Stomach (tissue), 9 donors: Measurements from ENCODE around the gene SNTG2. TPM values are rescaled to one million over a fixed set of nuclear protein-coding genes. Genes with fewer than 3 reads are reported as not detected.

Experiments
- DNase-seq, 2 donors: peaks; one replicate each; pipeline versions ENCODE4 v3.0.0 to v3.0.0-alpha.2; 2013 to 2019
- H3K27ac ChIP-seq, 5 donors: fragments of 200-600 bp in 4 of 5; sonication (generic) in 4 of 5; one replicate each; pipeline ENCODE4 v1.5.1; 2013 to 2019; ENCODE audit warnings: mild to moderate bottlenecking in 1 of 5, moderate library complexity in 1 of 5
- H3K27me3 ChIP-seq, 3 donors: fragments of 200-600 bp; sonication (generic); one replicate each; pipeline ENCODE4 v1.5.1; 2017 to 2019; ENCODE audit warnings: mixed run types in 1 of 3
- H3K36me3 ChIP-seq, 4 donors: fragments of 200-600 bp; sonication (generic); 1 replicate in 3 of 4; 2 replicates in 1 of 4; pipeline ENCODE4 v1.5.1; 2016 to 2019
- H3K4me1 ChIP-seq, 4 donors: fragments of 200-600 bp; sonication (generic); one replicate each; pipeline ENCODE4 v1.5.1; 2016 to 2019
- H3K4me3 ChIP-seq, 4 donors: fragments of 200-600 bp; sonication (generic) in 3 of 4; one replicate each; pipeline ENCODE4 v1.5.1; 2016 to 2019; ENCODE audit warnings: mild to moderate bottlenecking in 1 of 4
- H3K9me3 ChIP-seq, 4 donors: fragments of 200-600 bp; sonication (generic); one replicate each; pipeline ENCODE4 v1.5.1; 2016 to 2019
- CTCF ChIP-seq, 7 experiments: fragments of 450-650 bp in 4 of 7; fragments of 200-600 bp in 3 of 7; sonication (generic) in 3 of 7; IDR thresholded peaks; one replicate each; pipeline ENCODE4 v1.5.1; 2016 to 2019; ENCODE audit warnings: antibody characterized with exemption in 7 of 7, control low read depth in 2 of 7, mild to moderate bottlenecking in 1 of 7
- EP300 ChIP-seq: sonication (generic); formaldehyde crosslinking; IDR thresholded peaks from one replicate; pipeline ENCODE4 v1.6.1; 2017; ENCODE audit warnings: antibody characterized with exemption
- POLR2A ChIP-seq, 4 donors: fragments of 450-650 bp; IDR thresholded peaks; one replicate each; pipeline ENCODE4 v1.6.1; 2016; ENCODE audit warnings: antibody characterized with exemption in 4 of 4, control low read depth in 2 of 4, mild to moderate bottlenecking in 1 of 4, moderate library complexity in 1 of 4
- POLR2AphosphoS5 ChIP-seq, 3 donors: sonication (generic); formaldehyde crosslinking; IDR thresholded peaks; one replicate each; pipeline ENCODE4 v1.6.1; 2016; ENCODE audit warnings: antibody characterized with exemption in 3 of 3
- WGBS, 5 donors: extraction: QIAGEN DNeasy Blood & Tissue Kit in 3 of 5; methylation state at CpG; one replicate each; pipeline versions ENCODE4 v1.1.5 to v1.1.7; 2013 to 2018; 5-methylcytosine and 5-hydroxymethylcytosine counted together
- intact Hi-C: fragments of 100-400 bp; cut with DNase I; formaldehyde crosslinking; loops from one replicate; pipeline ENCODE4 v1.15.1; 2023; ENCODE audit warnings: low total_unique reads
- polyA plus RNA-seq, 3 donors: library from polyadenylated mRNA; stranded (reverse); fragments of 200-250 nt; gene quantifications; one replicate each; pipeline ENCODE4 v1.2.3, GENCODE V29; 2013
- total RNA-seq, 5 donors: library from RNA; depleted of rRNA; stranded (reverse); fragments of >200 nt; gene quantifications; one replicate each; pipeline versions ENCODE4 v1.1.0 to v1.2.3, GENCODE V29; 2014 to 2016
- donor health status: healthy with polysubstance abuse.
- donor health status: Bipolar disorder and iron deficiency.
- donor health status: healthy.

The SNTG2 gene
- total and polyA plus RNA-seq, 8 donors, result 0.68 to 19.6 (median 5.3) TPM; not detected in 1

GRCh38 chr2:923832-924601, 26.6 kb upstream of the SNTG2 start:
- Histone ChIP-seq H3K4me3 (no peak overlapping the region), H3K27ac (no peak overlapping the region), H3K4me1 (no peaks in the 10 kb centered on the region), H3K27me3 (peaks cover 0 to 10% (median 4%) of the 10 kb centered on the region in 3 donors), H3K9me3 (no peaks in the 10 kb centered on the region), H3K36me3 (no peaks in the 10 kb centered on the region)
- TF ChIP-seq EP300 (no peak), POLR2AphosphoS5 (IDR thresholded peaks at IDR 0.05) (no peak), POLR2A (IDR thresholded peaks at IDR 0.05) (no peak), CTCF (IDR thresholded peaks at IDR 0.05) (no peak)
- DNase-seq, result no peak
- intact Hi-C loops, result no loop called here
- WGBS, 5 donors, result 61 to 68% (median 68%) methylated on average over 8 of the region's 8 CpGs

- no peak overlapping the region for H3K27ac ChIP-seq
- TF ChIP-seq CTCF (IDR thresholded peaks at IDR 0.05) (no peak), POLR2A (IDR thresholded peaks at IDR 0.05) (no peak), EP300 (no peak), POLR2AphosphoS5 (IDR thresholded peaks at IDR 0.05) (no peak)
- H3K36me3 ChIP-seq, result no peaks in the 10 kb centered on the region
- no peak overlapping the region for H3K4me3 ChIP-seq
- no peaks in the 10 kb centered on the region for H3K9me3 ChIP-seq
- peaks cover 0 to 10% (median 4%) of the 10 kb centered on the region in 3 donors for H3K27me3 ChIP-seq
- WGBS, 5 donors, result 42 to 53% (median 44%) methylated on average over 5 of the region's 5 CpGs
- no peaks in the 10 kb centered on the region for H3K4me1 ChIP-seq
- intact Hi-C loops, result no loop called here
- no peak for DNase-seq
Measured at GRCh38 chr2:924701-925100, 25.9 kb upstream of the SNTG2 start.

GRCh38 chr2:925309-925708, 25.3 kb upstream of the SNTG2 start:
- Histone ChIP-seq H3K36me3 (no peaks in the 10 kb centered on the region), H3K27ac (no peak overlapping the region), H3K4me3 (no peak overlapping the region), H3K9me3 (no peaks in the 10 kb centered on the region), H3K4me1 (no peaks in the 10 kb centered on the region), H3K27me3 (peaks cover 0 to 10% (median 4%) of the 10 kb centered on the region in 3 donors)
- no peak for TF ChIP-seq POLR2AphosphoS5 (IDR thresholded peaks at IDR 0.05)
- TF ChIP-seq CTCF (IDR thresholded peaks at IDR 0.05), result no peak
- no peak for TF ChIP-seq EP300
- TF ChIP-seq POLR2A (IDR thresholded peaks at IDR 0.05), result no peak
- no peak for DNase-seq
- 54 to 70% (median 68%) methylated on average over 4 of the region's 4 CpGs for WGBS, 5 donors
- intact Hi-C loops, result no loop called here

GRCh38 chr2:925711-926110, 24.9 kb upstream of the SNTG2 start:
- peaks cover 0 to 10% (median 4%) of the 10 kb centered on the region in 3 donors for H3K27me3 ChIP-seq
- H3K4me3 ChIP-seq, result no peak overlapping the region
- H3K36me3 ChIP-seq, result no peaks in the 10 kb centered on the region
- WGBS, 5 donors, result 75 to 83% (median 79%) methylated on average over 8 of the region's 8 CpGs
- intact Hi-C loops, result no loop called here
- DNase-seq, result no peak
- TF ChIP-seq POLR2AphosphoS5 (IDR thresholded peaks at IDR 0.05), result no peak
- TF ChIP-seq EP300, result no peak
- no peak for TF ChIP-seq POLR2A (IDR thresholded peaks at IDR 0.05)
- TF ChIP-seq CTCF (IDR thresholded peaks at IDR 0.05), result no peak
- H3K27ac ChIP-seq, result no peak overlapping the region
- H3K4me1 ChIP-seq, result no peaks in the 10 kb centered on the region
- no peaks in the 10 kb centered on the region for H3K9me3 ChIP-seq
